ENCODE measurements around the gene CDH23.

Gene CDH23

DNA sequence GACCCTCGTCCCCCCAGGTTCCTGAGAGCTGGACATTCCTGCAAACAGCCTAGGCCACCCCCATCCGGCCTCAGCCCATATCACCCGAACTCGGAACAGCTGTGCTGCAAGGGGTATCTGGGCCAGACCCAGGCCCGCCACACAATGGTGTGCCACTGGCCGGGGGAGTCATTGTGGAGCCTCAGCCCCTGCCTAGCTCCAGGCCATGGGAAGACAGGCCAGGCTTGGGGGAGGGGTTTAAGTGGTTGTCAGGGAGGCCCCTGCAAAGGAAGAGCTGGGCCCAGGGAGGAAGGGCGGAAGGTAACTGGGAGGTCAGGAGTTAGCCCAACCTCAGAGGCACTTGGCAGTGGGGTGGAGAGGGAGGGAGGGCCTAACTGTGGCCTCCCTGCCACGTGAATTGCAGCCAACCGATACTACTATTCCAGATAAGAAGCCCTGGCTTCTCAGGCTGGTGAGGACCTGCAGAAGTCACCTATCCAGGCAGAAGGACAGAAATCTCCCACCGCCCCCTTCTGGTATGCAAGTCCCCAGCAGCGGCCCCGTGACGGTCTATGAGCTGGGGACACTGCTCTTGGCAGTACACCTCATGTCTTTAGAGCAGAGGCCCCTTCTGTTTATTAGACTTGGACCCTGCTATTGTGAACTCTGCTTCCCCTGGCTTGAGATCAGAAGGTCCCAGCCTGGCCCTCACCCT lies 349.8 kb downstream of the CDH23 start:
- peaks cover 45 to 53% of the 10 kb centered on the region in 2 donors for H3K4me1 ChIP-seq (ENCODE audit: control insufficient read depth in 2 of 2, insufficient read depth in 2 of 2, low read length in 2 of 2)
- peak overlapping the region; percentile 88 to 92 for H3K27ac ChIP-seq (ENCODE audit: low read depth in 2 of 2, low read length in 2 of 2)
- H3K27me3 ChIP-seq (ENCODE audit: control insufficient read depth in 2 of 2, insufficient read depth in 2 of 2, low read length in 2 of 2) = no peaks in the 10 kb centered on the region
- no peaks in the 10 kb centered on the region for H3K9me3 ChIP-seq (ENCODE audit: control insufficient read depth in 2 of 2, low read length in 2 of 2)
- peaks cover 6 to 13% of the 10 kb centered on the region in 2 donors for H3K36me3 ChIP-seq (ENCODE audit: control insufficient read depth in 2 of 2, insufficient read depth in 2 of 2, low read length in 2 of 2)
- peak overlapping the region in 1 of 2 donors; percentile 14 for H3K4me3 ChIP-seq (ENCODE audit: low read length in 2 of 2)
- H3K9ac ChIP-seq (ENCODE audit: low read depth in 1 of 2, low read length in 2 of 2) = peak overlapping the region; percentile 32 to 66

DNA sequence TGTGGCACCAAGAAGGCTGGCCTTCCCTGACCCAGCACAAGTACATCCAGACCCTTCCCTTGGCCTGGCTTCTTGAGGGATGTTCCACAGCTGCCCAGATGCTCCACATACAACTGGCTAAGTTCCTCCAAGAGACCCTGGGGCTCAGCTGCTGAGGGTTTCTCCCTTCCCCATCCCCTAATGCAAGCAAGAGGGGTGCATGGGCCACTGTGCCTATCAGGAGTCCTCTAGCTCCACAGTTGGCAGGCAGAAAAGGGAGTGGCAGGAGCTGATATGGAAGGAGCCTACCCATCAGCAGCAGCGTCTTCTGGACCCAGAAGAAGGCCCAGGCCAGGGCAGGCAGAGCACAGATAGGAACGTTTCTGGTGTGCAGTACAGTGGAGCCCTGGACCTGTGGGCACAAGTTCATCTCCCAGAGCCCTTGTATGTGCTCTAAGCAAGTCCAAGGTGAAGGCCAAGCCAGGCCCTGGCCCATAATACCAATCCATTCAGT lies 350.4 kb downstream of the CDH23 start:
- H3K27me3 ChIP-seq (ENCODE audit: control insufficient read depth in 2 of 2, insufficient read depth in 2 of 2, low read length in 2 of 2) = no peaks in the 10 kb centered on the region
- peak overlapping the region; percentile 32 to 66 for H3K9ac ChIP-seq (ENCODE audit: low read depth in 1 of 2, low read length in 2 of 2)

DNA sequence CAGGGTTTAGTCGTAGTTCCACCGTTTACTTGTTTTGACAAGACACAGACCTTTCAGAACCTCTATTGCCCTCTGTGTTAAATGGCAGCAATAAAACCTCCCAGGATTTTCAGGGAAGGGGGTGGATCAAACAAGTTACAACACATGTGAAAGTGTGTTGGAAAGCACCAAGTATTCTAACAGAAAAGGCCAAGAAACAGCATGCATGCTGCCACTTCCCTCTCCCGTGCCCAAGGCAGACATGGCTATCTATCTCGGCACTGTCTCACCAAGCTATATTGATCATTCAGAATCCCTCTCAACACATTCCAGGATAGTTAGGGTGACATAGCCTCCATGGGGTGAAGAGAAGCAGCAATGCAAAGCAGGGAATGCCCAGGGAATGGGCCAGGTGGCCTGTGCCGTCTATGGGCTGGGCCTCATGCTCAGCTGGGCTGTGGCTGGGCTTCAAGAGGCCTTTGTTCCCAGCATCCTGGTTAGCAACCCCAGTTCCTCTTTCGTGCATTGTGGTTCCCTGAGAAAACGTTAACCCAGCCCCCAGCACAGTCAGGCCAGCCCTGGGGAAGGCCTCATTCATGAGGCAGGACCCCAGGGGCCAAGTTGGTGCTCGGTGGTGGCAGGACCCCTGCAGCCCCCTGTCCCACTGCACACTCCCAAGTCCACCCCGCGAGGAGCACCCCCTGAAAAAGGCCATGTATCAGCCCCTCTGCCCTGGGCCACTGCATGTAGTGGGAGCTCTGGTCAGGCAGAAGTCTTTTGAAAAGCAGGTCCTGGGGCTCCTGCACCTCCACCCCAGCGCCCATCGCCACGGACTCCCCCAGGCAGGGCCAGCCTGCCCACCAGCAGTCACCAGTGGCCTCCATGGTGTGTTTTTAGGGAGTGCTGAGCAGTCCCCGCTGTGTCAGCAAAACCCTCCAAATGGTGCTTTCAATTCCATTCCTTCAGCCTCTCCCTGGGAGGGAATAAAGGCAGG lies 351.1 kb downstream of the CDH23 start:
- Histone ChIP-seq H3K36me3 (ENCODE audit: control insufficient read depth in 2 of 2, insufficient read depth in 2 of 2, low read length in 2 of 2) (peaks cover 13 to 26% of the 10 kb centered on the region in 2 donors), H3K27me3 (ENCODE audit: control insufficient read depth in 2 of 2, insufficient read depth in 2 of 2, low read length in 2 of 2) (no peaks in the 10 kb centered on the region), H3K4me1 (ENCODE audit: control insufficient read depth in 2 of 2, insufficient read depth in 2 of 2, low read length in 2 of 2) (peaks cover 51 to 67% of the 10 kb centered on the region in 2 donors), H3K4me3 (ENCODE audit: low read length in 2 of 2) (peak overlapping the region in 1 of 2 donors; percentile 1), H3K27ac (ENCODE audit: low read depth in 2 of 2, low read length in 2 of 2) (peak overlapping the region; percentile 88 to 92), H3K9ac (ENCODE audit: low read depth in 1 of 2, low read length in 2 of 2) (peak overlapping the region; percentile 35 to 44), H3K9me3 (ENCODE audit: control insufficient read depth in 2 of 2, low read length in 2 of 2) (no peaks in the 10 kb centered on the region)

More for the DNA sequence above, 350.4 kb downstream of the CDH23 start:
- peak overlapping the region; percentile 88 to 92 for H3K27ac ChIP-seq (ENCODE audit: low read depth in 2 of 2, low read length in 2 of 2)
- peak overlapping the region in 1 of 2 donors; percentile 14 for H3K4me3 ChIP-seq (ENCODE audit: low read length in 2 of 2)
- peaks cover 45 to 59% of the 10 kb centered on the region in 2 donors for H3K4me1 ChIP-seq (ENCODE audit: control insufficient read depth in 2 of 2, insufficient read depth in 2 of 2, low read length in 2 of 2)
- H3K36me3 ChIP-seq (ENCODE audit: control insufficient read depth in 2 of 2, insufficient read depth in 2 of 2, low read length in 2 of 2) = peaks cover 7 to 19% of the 10 kb centered on the region in 2 donors
- H3K9me3 ChIP-seq (ENCODE audit: control insufficient read depth in 2 of 2, low read length in 2 of 2) = no peaks in the 10 kb centered on the region

DNA sequence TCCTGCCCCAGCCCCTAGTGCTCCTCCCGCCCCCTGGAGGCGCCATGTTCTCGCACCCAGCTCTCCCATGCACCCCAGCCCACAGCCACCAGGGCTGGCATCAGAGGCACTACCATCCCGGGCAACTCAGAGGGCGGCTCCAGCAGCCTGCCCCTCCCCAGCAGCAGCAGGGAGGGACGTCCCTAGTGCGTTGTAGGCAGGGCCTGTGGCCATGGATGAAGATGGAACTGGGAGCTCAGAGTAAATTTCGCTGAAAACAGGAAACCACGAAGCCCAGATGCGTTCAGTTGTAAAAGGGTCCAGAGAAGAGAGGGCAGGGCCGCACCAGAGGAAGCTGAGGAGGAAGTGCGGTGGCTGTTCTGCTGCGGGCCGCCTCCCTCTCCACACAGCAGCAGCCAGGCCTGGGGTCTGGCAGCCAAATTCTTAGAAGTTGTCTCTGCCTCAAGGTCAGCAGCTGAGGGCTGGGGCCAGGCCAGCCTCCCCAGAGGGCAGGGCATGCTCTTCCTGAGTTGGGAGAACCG lies 352.0 kb downstream of the CDH23 start:
- H3K4me1 ChIP-seq (ENCODE audit: control insufficient read depth in 2 of 2, insufficient read depth in 2 of 2, low read length in 2 of 2) = peaks cover 60 to 75% of the 10 kb centered on the region in 2 donors
- no peaks in the 10 kb centered on the region for H3K27me3 ChIP-seq (ENCODE audit: control insufficient read depth in 2 of 2, insufficient read depth in 2 of 2, low read length in 2 of 2)
- H3K36me3 ChIP-seq (ENCODE audit: control insufficient read depth in 2 of 2, insufficient read depth in 2 of 2, low read length in 2 of 2) = peaks cover 14 to 27% of the 10 kb centered on the region in 2 donors
- no peaks in the 10 kb centered on the region for H3K9me3 ChIP-seq (ENCODE audit: control insufficient read depth in 2 of 2, low read length in 2 of 2)
- H3K4me3 ChIP-seq (ENCODE audit: low read length in 2 of 2) = no peak overlapping the region
- H3K9ac ChIP-seq (ENCODE audit: low read depth in 1 of 2, low read length in 2 of 2) = peak overlapping the region; percentile 35 to 44
- H3K27ac ChIP-seq (ENCODE audit: low read depth in 2 of 2, low read length in 2 of 2) = peak overlapping the region; percentile 88 to 92

DNA sequence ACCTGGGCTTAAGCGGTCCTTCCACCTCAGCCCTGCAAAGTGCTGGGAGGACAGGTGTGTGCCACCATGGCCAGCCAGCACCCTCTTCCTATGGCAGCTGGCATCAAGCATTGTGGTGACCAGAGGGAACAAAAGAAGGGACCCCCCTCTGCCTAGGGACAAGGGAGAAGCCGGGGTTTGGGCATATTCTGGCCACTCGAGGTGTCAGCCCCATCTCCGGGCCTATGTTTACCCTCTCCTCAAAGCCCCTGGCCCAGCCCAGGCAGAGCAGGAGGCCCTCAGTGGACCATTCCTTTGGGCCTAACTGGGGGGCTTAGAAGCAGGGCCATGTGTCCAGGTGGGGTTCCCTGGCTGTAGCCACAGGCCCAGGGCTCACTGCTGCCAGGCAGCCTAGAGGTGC lies 352.7 kb downstream of the CDH23 start:
- H3K4me1 ChIP-seq (ENCODE audit: control insufficient read depth in 2 of 2, insufficient read depth in 2 of 2, low read length in 2 of 2) = peaks cover 65 to 79% of the 10 kb centered on the region in 2 donors
- H3K9me3 ChIP-seq (ENCODE audit: control insufficient read depth in 2 of 2, low read length in 2 of 2) = no peaks in the 10 kb centered on the region
- peak overlapping the region; percentile 27 to 44 for H3K9ac ChIP-seq (ENCODE audit: low read depth in 1 of 2, low read length in 2 of 2)
- no peak overlapping the region for H3K4me3 ChIP-seq (ENCODE audit: low read length in 2 of 2)
- H3K27me3 ChIP-seq (ENCODE audit: control insufficient read depth in 2 of 2, insufficient read depth in 2 of 2, low read length in 2 of 2) = no peaks in the 10 kb centered on the region
- peaks cover 14 to 27% of the 10 kb centered on the region in 2 donors for H3K36me3 ChIP-seq (ENCODE audit: control insufficient read depth in 2 of 2, insufficient read depth in 2 of 2, low read length in 2 of 2)
- peak overlapping the region; percentile 88 to 92 for H3K27ac ChIP-seq (ENCODE audit: low read depth in 2 of 2, low read length in 2 of 2)

DNA sequence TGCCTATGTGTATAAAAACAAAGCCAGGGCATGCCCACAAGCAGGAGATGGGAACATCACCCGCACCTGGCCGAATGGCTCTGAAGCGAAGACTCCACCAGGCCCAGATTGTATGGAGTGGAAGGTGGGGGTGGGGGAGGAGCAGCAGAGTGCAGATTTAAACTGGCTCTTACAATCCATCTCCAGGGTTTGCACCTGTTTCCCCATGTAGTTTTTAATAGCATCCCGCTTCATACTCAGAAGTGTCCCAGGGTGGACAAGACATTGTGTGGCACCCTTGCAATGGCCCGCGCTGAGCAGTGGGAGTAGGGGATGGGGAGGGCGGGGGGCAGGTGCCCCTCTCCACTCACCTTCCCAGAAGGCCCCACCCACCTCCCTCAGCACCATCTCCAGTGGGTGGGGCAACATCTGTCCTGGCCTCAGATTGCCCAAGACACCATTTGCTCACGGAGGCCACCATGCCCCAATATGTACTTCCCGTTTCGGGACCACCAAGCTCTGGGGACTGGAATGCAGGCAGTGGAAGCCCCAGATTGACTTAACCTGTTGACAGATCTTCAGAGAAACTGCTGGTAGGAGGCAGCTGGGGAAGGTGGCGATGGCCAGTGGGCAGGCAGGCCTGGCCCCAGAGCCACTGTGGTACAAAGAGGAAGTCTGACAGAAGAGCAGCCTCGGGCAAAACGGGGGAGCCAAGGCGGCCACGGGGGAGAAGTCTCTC lies 353.6 kb downstream of the CDH23 start:
- H3K36me3 ChIP-seq (ENCODE audit: control insufficient read depth in 2 of 2, insufficient read depth in 2 of 2, low read length in 2 of 2) = peaks cover 21 to 30% of the 10 kb centered on the region in 2 donors
- peak overlapping the region; percentile 6 to 44 for H3K9ac ChIP-seq (ENCODE audit: low read depth in 1 of 2, low read length in 2 of 2)
- peak overlapping the region; percentile 88 to 92 for H3K27ac ChIP-seq (ENCODE audit: low read depth in 2 of 2, low read length in 2 of 2)
- H3K9me3 ChIP-seq (ENCODE audit: control insufficient read depth in 2 of 2, low read length in 2 of 2) = no peaks in the 10 kb centered on the region
- peaks cover 73 to 78% of the 10 kb centered on the region in 2 donors for H3K4me1 ChIP-seq (ENCODE audit: control insufficient read depth in 2 of 2, insufficient read depth in 2 of 2, low read length in 2 of 2)
- no peaks in the 10 kb centered on the region for H3K27me3 ChIP-seq (ENCODE audit: control insufficient read depth in 2 of 2, insufficient read depth in 2 of 2, low read length in 2 of 2)
- H3K4me3 ChIP-seq (ENCODE audit: low read length in 2 of 2) = no peak overlapping the region

DNA sequence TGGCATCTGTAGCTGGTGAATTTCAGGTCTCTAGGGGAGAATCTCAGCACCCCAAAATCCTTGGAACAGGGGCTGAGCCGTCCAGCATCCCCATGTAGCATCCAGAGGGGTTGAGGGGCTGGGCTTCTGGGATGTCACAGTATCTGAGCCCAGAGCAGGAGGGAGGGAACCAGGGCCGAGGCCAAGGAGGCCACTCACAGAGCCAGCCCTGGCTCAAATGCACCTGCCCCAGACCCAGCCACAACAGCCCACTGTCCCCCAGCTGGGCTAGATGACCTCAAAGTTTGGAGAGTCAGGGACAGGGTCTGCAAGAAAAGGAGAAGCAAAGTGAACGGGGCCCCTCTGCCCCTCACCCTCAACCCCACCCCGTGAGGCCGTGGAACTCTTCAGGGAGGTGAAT lies 354.3 kb downstream of the CDH23 start:
- Histone ChIP-seq H3K9me3 (ENCODE audit: control insufficient read depth in 2 of 2, low read length in 2 of 2) (no peaks in the 10 kb centered on the region), H3K4me1 (ENCODE audit: control insufficient read depth in 2 of 2, insufficient read depth in 2 of 2, low read length in 2 of 2) (peaks cover 71 to 72% of the 10 kb centered on the region in 2 donors), H3K9ac (ENCODE audit: low read depth in 1 of 2, low read length in 2 of 2) (no peak overlapping the region), H3K4me3 (ENCODE audit: low read length in 2 of 2) (no peak overlapping the region), H3K27ac (ENCODE audit: low read depth in 2 of 2, low read length in 2 of 2) (peak overlapping the region; percentile 18 to 92), H3K36me3 (ENCODE audit: control insufficient read depth in 2 of 2, insufficient read depth in 2 of 2, low read length in 2 of 2) (peaks cover 21 to 30% of the 10 kb centered on the region in 2 donors), H3K27me3 (ENCODE audit: control insufficient read depth in 2 of 2, insufficient read depth in 2 of 2, low read length in 2 of 2) (no peaks in the 10 kb centered on the region)

DNA sequence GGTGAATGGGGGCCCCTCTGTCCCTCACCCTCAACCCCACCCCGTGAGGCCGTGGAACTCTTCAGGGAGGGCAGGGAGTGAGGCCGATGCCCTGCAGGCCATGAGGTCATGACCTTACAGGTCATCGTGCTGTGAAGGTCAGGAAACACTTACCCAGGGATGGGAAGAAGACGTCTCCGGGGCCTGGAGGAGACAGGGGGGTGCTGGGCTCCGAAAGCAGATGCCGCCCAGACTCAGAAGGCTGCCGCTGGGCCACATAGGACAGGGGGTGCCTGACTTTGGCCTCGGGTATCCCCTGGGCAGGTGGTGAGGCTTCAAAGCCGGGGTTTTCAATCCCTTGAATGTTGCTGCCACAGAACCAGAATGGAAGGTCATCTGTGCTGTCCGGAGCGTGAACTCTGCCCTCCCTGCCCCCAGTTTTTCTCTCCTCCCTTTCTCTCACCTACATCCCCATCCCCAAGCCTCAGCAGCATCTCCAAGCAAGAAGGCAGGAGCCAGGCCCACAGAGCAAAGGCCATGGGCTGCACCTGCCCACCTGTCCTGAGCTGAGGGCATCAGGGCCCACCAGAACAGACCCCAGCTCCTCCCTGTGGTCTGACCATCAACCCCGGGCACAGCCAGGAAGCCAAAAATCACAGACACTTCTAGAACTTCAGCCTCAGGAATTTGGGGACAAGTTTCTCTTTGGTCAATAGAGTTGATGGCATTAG lies 354.9 kb downstream of the CDH23 start:
- H3K4me3 ChIP-seq (ENCODE audit: low read length in 2 of 2) = no peak overlapping the region
- no peak overlapping the region for H3K9ac ChIP-seq (ENCODE audit: low read depth in 1 of 2, low read length in 2 of 2)
- H3K36me3 ChIP-seq (ENCODE audit: control insufficient read depth in 2 of 2, insufficient read depth in 2 of 2, low read length in 2 of 2) = peaks cover 21 to 30% of the 10 kb centered on the region in 2 donors
- peaks cover 65% of the 10 kb centered on the region in 2 donors for H3K4me1 ChIP-seq (ENCODE audit: control insufficient read depth in 2 of 2, insufficient read depth in 2 of 2, low read length in 2 of 2)
- H3K27ac ChIP-seq (ENCODE audit: low read depth in 2 of 2, low read length in 2 of 2) = peak overlapping the region in 1 of 2 donors; percentile 75
- no peaks in the 10 kb centered on the region for H3K27me3 ChIP-seq (ENCODE audit: control insufficient read depth in 2 of 2, insufficient read depth in 2 of 2, low read length in 2 of 2)
- H3K9me3 ChIP-seq (ENCODE audit: control insufficient read depth in 2 of 2, low read length in 2 of 2) = no peaks in the 10 kb centered on the region
